SKM-1 treated with dmso at 0.1 percent for 144 hours (cell line): ENCODE results near the gene RABGAP1L.

Experiments used
- DNase-seq: peaks from one replicate; lab custom pipeline; 2025; ENCODE audit not compliant: unreplicated experiment; lab: John Stamatoyannopoulos, UW

RABGAP1L gene

GRCh38 chr1:174949645-174950044 lies 790.3 kb downstream of the RABGAP1L start:
- DNase-seq, result no peak

DNA sequence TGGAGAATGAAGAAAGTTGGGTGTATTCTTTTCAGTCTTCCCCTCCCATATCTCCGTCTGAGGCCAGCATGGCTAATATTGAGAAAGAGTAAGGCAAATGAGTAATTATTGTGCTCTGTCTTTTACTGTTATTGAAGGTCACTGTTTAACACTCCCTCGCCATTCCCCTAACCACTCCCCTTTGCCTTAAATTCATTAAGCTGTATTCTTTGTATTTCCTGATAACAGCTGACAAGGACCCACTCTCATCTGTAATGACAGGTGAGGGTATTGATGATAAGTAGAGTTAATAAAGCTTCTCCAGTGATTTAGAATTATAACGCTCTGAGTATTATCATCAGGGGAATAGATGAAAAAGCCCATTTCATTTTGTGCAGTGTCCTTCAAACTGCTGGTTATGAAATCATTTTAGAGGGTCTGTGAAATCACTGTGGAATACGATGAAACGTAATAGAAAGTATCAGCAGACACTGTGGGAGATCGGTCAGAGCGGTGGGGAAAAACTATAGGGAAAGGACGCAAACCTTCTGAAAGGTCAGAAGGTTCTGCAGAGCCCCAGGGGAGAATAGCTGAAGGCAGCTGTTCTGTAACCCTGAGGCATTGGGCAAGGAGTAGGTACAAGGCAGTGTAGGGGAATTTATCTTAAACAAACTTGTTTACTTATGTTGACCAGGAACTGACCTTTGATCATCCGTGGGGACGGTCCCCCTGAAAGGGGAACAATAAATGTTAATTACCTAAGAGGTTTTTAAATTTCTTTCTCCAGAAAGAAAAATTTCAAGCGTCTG lies 794.2 kb downstream of the RABGAP1L start:
- DNase-seq, result peak; percentile 20

GRCh38 chr1:174954073-174954460 lies 794.7 kb downstream of the RABGAP1L start:
- DNase-seq, result no peak

- peak; percentile 69 for DNase-seq
Observed at GRCh38 chr1:174954671-174955669, 795.6 kb downstream of the RABGAP1L start.

- no peak for DNase-seq
Observed at GRCh38 chr1:174956086-174956485, 796.8 kb downstream of the RABGAP1L start.

- no peak for DNase-seq
Observed at GRCh38 chr1:174956976-174957375, 797.7 kb downstream of the RABGAP1L start.

GRCh38 chr1:174957829-174958228 lies 798.5 kb downstream of the RABGAP1L start:
- DNase-seq, result no peak

DNA sequence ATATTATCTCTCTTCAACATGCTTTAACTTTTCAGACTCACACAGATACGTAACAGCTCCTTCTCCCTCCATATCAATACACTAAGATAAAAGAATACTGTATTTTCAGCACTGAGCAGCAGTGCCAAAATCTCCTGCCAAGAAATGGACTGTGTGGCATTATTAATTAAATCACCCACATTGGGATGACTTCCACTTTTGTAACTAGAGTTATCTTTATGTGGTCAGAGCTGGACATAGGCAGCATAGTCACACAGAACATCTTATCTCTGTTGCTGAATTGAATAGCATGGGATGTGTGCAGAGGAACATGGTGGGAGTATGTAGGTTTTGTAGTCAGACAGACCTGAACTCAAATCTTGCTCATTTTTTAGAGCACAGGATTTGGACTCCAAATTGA lies 799.1 kb downstream of the RABGAP1L start:
- no peak for DNase-seq

DNA sequence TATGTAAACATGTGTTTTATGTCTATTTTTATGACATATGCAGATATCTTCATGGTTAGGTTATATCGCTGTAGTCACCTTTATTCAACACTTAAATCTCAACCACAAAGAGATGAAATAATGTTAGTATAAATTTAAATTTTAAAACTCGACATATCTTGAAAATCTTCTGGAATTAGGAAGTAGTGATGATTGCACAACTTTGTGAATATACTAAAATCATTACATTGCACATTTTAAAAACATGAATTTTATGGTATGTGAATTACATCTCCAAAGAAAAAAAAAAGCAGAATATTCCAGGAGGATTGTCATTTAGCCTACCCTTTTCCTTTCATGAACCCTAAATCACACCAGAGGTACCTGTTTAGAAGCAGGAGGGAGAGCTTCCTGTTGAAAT lies 801.0 kb downstream of the RABGAP1L start:
- DNase-seq, result no peak

DNA sequence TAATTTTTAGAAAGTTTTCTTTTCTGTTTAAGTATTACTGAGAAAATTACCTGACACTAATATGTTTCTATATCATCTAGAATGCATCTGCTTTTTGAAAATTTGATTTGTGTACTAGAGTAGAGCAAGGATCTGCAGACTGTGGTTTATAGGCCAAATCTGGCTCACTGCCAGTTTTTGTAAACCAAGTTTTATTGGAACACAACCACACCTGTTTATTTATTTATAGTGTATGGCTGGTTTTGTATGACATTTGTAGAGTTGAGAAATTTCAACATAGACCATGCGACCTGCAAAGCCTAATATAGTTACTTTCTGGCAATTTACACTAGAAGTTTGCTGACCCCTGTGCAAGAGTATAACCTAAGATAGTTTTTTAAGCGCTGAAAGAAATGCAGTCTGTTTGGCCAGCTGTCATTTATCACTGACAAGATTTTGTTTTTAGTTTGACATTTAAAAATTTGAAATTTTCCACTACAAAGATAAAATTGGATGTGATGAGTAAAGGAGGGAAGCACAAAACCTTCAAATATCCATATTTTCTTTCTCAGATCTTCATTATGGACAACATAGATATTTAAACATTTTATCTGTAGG lies 804.3 kb downstream of the RABGAP1L start:
- no peak for DNase-seq

DNA sequence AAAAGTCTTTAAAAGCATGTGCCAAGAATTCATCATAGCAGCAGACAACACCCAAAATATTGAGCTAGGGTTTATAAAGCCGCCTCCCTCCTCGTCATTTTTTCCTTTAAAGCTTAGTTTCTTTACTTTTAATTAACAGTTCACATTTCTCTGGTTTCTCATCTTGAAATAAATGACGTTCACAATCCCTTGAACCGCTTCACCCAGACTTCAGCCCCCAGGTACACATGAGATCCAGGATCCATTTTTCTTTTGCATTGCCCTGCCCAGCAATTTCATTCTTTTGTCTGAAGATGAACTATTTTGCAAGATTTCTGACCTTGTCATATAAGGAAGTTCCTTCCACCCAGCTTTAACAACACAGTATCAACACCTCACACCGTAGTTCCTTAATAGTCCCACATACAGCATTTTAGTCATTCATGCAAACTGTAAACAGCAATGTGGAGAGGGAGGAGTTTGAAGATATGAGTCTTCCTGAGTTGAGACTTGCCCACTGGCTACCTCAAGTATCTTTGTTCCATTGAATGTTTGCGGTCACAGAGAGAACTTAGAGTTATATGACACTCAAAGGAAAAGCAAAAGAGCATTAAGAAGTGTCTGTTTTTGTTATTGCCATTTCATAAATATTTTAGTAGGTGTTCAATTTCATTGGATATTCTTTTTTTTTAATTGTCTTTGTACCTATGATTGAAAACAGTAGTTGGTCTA lies 805.1 kb downstream of the RABGAP1L start:
- peak; percentile 97 for DNase-seq

DNA sequence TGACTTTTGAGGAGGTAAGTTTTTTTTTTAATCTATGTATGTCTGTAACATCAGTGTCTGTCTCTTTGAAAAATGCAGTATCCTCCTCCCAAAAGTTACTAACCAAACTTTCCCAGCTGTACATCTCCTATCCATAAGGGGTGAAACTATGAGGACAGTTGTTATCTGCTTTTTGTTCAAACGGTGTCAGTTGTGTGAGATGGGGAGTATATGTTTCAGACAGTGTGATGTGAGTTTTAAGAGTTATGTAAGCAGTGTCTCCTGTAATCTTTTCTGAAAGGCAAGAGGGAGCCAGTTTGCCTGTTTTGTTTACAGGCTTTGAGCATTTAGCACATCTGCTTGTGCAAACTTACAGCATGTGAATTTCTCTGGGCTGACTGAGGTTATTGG lies 805.6 kb downstream of the RABGAP1L start:
- no peak for DNase-seq

DNA sequence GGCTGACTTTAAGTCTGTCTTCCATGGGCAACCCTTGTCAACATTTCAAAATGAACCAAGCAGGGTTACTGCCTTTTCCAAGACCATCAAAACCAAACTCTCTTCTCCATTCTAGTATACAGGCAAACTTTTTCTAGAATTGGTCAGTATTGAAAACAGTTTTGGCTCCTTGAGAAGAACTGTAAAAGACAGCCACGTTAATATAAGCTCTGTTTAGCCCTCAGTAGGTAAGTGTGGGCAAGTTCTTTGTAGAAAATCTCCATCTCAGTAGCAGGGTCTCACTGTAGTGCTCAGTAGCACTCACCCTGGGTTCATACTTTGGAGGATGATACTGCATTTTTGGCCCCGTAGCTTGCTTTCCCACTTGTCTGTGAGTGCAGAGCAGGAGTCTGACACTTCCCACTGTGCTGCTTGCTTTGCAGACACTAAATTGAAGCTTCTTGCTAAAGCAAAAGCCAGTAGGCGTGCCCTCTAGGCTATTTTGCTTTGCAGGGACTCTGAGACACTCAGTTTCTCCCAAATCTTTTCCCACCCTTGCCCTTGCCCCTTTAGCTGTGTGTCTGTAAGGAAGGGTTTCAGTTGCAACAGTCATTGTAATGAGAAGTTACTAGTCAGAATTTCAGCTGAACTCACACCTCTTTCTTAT lies 806.2 kb downstream of the RABGAP1L start:
- no peak for DNase-seq

GRCh38 chr1:174966008-174966572 lies 806.8 kb downstream of the RABGAP1L start:
- peak; percentile 21 for DNase-seq

DNA sequence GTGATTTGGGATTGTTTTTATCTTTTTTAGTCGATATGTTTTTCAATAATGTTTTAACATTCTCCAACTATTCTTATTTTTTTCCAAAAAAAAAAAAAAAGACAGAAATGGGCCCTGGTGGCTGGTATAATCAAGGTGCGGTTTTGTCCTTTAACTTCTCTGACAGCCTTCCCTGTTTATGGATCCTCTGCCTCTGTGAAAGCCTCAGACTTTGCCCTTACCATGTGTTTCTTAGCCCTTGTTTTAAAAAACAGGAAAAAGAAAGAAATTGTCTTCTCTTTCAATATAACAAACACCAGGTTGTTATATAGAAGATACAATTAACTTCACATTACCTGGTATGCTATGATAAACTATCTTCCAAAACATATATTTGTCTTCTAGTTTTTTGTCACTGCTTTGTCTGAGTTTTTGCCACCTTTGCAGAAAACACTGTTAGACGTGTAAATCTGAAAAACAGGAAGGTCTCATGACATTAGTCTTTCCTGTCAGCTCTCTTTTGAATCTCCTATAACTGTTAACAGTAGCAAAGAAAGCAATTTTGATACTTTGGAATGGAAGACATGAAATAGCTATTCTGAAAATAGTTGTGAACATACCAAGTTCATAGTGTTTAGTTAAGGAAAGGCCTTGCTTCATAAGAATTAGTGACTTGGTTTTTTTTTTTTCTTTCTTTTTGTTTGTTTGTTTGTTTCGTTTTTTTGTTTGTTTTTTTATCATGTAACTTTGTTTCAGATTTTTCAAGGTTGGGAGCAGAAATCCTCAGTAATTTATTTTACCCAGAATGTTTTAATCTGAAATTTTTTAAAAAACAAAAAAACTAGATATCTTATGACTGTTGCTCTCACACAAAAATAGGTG lies 808.8 kb downstream of the RABGAP1L start:
- no peak for DNase-seq

GRCh38 chr1:174968750-174969244 lies 809.5 kb downstream of the RABGAP1L start:
- DNase-seq, result peak; percentile 26

- no peak for DNase-seq
Observed at GRCh38 chr1:174969977-174970376, 810.7 kb downstream of the RABGAP1L start.

GRCh38 chr1:174971466-174971865 lies 812.1 kb downstream of the RABGAP1L start:
- DNase-seq, result no peak

DNA sequence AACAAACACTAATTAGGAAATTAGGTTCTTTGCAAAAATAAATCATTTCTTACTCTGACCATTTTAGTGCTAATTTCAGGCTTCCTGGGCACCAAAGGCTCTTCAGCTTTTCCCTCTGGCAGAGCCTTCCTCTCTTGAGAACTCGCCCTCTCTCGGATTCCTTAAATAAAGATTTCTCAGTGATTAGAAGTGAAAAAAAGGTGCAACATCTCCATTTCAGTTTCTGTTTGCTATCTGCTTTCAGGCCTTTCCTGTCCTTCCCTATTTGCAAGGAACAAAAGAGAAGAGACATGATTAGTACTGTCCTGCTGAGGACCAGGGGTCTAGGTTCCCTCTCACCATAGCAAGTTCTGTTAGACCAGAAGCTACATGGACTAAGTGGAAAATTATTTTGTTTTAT lies 812.6 kb downstream of the RABGAP1L start:
- no peak for DNase-seq
